ENCODE measurements around the gene PRAMEF5. TPM values are rescaled to one million over a fixed set of nuclear protein-coding genes. Genes with fewer than 3 reads are reported as not detected.
"Not testable (repeated sequence)": the region's sequence is repeated elsewhere in the genome, so short reads cannot be mapped to it uniquely, and the experiment has no call there.

PRAMEF5 gene
- total and polyA plus RNA-seq, 9 donors: not detected

DNA sequence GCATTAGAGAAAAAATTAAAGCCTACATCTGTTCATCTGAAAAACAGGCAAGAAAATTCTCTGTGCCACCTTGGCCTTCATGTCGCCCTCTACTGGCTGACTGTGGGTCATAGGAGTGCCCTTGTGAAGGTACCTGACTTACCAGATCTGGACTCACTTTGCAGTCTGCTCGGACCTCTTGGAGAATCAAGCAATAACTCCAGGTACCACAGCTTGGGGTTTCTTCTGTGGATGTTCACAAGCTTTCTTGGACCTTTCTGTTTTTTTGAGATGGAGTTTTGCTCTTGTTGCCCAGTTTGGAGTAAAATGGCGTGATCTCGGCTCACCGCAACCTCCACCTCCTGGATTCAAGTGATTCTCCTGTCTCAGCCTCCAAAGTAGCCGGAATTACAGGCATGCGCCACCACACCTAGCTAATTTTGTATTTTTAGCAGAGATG is 25.6 kb upstream of the PRAMEF5 start:
- no peaks in the 10 kb centered on the region for H3K9me3 ChIP-seq
- no peaks in the 10 kb centered on the region for H3K4me1 ChIP-seq (ENCODE audit: insufficient read depth)
- 67 to 76% (median 73%) methylated on average over 7 of the region's 7 CpGs for WGBS, 3 donors
- DNase-seq: no peak
- TF ChIP-seq CTCF (IDR thresholded peaks at IDR 0.05): no peak
- no peak for TF ChIP-seq EP300 (IDR thresholded peaks at IDR 0.05)
- TF ChIP-seq POLR2A (IDR thresholded peaks at IDR 0.05): no peak
- H3K27ac ChIP-seq: no peak overlapping the region
- no peaks in the 10 kb centered on the region for H3K27me3 ChIP-seq
- intact Hi-C loops (cut with DNase I): no loop called here
- no peaks in the 10 kb centered on the region for H3K36me3 ChIP-seq
- no peak overlapping the region for H3K4me3 ChIP-seq

- 75 to 79% (median 77%) methylated on average over 5 of the region's 5 CpGs for WGBS, 3 donors
- DNase-seq; H3K27ac ChIP-seq; H3K9me3 ChIP-seq; H3K27me3 ChIP-seq; H3K4me1 ChIP-seq (ENCODE audit: insufficient read depth); intact Hi-C loops (cut with DNase I); H3K4me3 ChIP-seq; H3K36me3 ChIP-seq: not testable (repeated sequence)
Measured at GRCh38 chr1:13230096-13230495, 23.9 kb upstream of the PRAMEF5 start.

GRCh38 chr1:13230601-13231000 is 23.4 kb upstream of the PRAMEF5 start:
- H3K4me1 ChIP-seq (ENCODE audit: insufficient read depth); intact Hi-C loops (cut with DNase I); H3K36me3 ChIP-seq; H3K4me3 ChIP-seq; DNase-seq; H3K9me3 ChIP-seq; H3K27me3 ChIP-seq; H3K27ac ChIP-seq: not testable (repeated sequence)
- WGBS, 3 donors: 77 to 86% (median 77%) methylated on average over 2 of the region's 2 CpGs

DNA sequence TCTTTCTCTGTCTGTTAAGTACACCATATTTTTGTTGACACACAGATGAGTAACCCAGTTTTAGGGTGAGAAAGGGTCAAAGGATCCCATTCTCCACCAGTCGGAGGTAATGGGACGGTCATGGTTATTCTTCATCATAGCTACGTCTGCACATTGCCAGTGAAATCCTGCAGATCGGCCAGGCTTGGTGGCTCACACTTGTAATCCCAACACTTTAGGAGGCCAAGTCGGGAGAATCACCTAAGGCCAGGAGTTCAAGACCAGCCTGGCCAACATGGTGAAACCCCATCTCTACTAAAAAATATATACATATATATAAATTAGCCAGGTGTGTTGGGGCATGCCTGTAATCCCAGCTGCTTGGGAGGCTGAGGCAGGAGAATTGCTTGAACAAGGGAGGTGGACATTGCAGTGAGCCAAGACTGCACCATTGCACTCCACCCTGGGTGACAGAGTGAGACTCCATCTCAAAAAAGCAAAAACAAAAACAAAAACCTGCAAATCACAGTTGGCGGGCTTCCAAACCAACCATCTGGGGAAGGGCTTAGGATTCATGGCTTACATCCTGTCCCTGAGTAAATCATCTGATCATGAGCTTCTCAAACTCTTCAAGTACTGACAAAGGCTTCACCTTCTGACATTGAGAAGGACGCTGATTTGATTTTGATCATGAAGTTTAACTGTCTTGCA is 22.8 kb upstream of the PRAMEF5 start:
- 74 to 76% (median 74%) methylated on average over 7 of the region's 7 CpGs for WGBS, 3 donors
- DNase-seq; H3K9me3 ChIP-seq; H3K4me1 ChIP-seq (ENCODE audit: insufficient read depth); H3K4me3 ChIP-seq; H3K27ac ChIP-seq; intact Hi-C loops (cut with DNase I); H3K27me3 ChIP-seq; H3K36me3 ChIP-seq: not testable (repeated sequence)

- H3K36me3 ChIP-seq; DNase-seq; intact Hi-C loops (cut with DNase I); H3K4me1 ChIP-seq (ENCODE audit: insufficient read depth); H3K9me3 ChIP-seq; H3K27me3 ChIP-seq; H3K27ac ChIP-seq; H3K4me3 ChIP-seq: not testable (repeated sequence)
- 51 to 69% (median 58%) methylated on average over 2 of the region's 2 CpGs for WGBS, 3 donors
Measured at GRCh38 chr1:13232056-13232455, 21.9 kb upstream of the PRAMEF5 start.

DNA sequence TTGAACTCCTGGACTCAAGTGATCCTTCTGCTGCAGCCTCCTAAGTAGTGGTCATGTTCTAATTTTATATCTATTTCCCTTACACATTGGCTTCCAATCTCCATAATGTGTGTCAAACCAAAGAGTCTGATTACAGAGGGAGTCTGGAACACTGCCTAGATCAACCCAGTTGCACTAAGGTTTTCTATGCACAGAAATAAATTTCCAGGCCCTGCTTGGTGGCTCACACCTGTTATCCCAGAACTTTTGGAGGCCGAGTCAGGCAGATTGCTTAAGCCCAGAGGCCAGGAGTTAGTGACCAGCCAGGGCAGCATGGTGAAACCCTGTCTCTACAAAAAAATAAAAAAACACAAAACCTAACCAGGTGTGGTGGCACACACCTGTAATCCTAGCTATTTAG is 19.9 kb upstream of the PRAMEF5 start:
- DNase-seq; H3K27ac ChIP-seq; H3K36me3 ChIP-seq; H3K4me1 ChIP-seq (ENCODE audit: insufficient read depth); H3K4me3 ChIP-seq; H3K27me3 ChIP-seq; intact Hi-C loops (cut with DNase I); H3K9me3 ChIP-seq: not testable (repeated sequence)
- WGBS, 3 donors: 46 to 53% (median 52%) methylated on average over 1 of the region's 1 CpG

DNA sequence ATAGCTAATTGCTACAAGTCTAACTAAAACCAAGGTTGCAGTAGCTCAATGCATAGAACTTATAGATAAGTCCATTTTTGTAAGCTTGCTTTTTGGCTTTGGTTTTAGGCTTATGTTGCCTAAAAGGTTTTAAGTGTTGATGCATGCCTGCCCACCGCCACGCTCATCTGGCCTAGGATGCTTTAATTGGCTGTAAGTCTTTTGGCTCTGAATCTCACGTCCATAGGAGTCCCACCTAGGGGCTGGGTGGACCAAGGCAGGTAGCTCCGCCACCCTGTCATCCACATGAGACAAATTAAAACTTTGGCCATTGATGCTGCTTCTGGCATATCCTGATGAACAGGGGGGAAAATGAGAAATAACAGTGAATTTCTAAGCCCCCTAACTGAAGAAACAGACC is 16.4 kb upstream of the PRAMEF5 start:
- H3K9me3 ChIP-seq; DNase-seq; H3K27ac ChIP-seq; H3K4me1 ChIP-seq (ENCODE audit: insufficient read depth); intact Hi-C loops (cut with DNase I); H3K36me3 ChIP-seq; H3K27me3 ChIP-seq; H3K4me3 ChIP-seq: not testable (repeated sequence)
- 68 to 74% (median 73%) methylated on average over 4 of the region's 4 CpGs for WGBS, 3 donors

- H3K36me3 ChIP-seq; intact Hi-C loops (cut with DNase I); H3K27ac ChIP-seq; H3K4me1 ChIP-seq (ENCODE audit: insufficient read depth); DNase-seq; H3K27me3 ChIP-seq; H3K9me3 ChIP-seq; H3K4me3 ChIP-seq: not testable (repeated sequence)
- WGBS, 3 donors: 79 to 87% (median 84%) methylated on average over 4 of the region's 4 CpGs
Measured at GRCh38 chr1:13239633-13240032, 14.4 kb upstream of the PRAMEF5 start.

- 77 to 83% (median 79%) methylated on average over 9 of the region's 9 CpGs for WGBS, 3 donors
- H3K27me3 ChIP-seq; DNase-seq; intact Hi-C loops (cut with DNase I); H3K4me1 ChIP-seq (ENCODE audit: insufficient read depth); H3K4me3 ChIP-seq; H3K36me3 ChIP-seq; H3K27ac ChIP-seq; H3K9me3 ChIP-seq: not testable (repeated sequence)
Measured at GRCh38 chr1:13243536-13244263, 10.3 kb upstream of the PRAMEF5 start.

- H3K36me3 ChIP-seq; H3K27ac ChIP-seq; H3K9me3 ChIP-seq; DNase-seq; intact Hi-C loops (cut with DNase I); H3K4me3 ChIP-seq; H3K27me3 ChIP-seq; H3K4me1 ChIP-seq (ENCODE audit: insufficient read depth): not testable (repeated sequence)
- WGBS, 3 donors: 71 to 81% (median 73%) methylated on average over 5 of the region's 5 CpGs
Measured at GRCh38 chr1:13245841-13246553, 8.0 kb upstream of the PRAMEF5 start.
